ENCODE measurements around the gene CNTFR.

DNA sequence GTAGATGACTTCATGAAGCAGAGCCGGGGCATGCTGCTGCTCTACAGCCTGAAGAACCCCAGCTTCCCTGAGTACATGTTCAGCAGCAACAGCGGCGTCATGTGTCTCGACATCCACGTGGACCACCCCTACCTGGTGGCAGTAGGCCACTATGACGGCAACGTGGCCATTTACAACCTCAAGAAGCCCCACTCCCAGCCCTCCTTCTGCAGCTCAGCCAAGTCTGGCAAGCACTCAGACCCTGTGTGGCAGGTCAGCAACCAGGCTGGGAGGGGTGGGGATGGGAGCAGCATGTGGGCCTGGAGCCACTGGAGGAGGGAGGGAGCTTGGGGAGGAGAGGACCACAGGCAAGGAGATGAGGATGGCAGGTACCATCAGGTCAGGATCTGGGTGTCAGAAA is 82.9 kb downstream of the CNTFR start:
- TF ChIP-seq, protein P1, sequence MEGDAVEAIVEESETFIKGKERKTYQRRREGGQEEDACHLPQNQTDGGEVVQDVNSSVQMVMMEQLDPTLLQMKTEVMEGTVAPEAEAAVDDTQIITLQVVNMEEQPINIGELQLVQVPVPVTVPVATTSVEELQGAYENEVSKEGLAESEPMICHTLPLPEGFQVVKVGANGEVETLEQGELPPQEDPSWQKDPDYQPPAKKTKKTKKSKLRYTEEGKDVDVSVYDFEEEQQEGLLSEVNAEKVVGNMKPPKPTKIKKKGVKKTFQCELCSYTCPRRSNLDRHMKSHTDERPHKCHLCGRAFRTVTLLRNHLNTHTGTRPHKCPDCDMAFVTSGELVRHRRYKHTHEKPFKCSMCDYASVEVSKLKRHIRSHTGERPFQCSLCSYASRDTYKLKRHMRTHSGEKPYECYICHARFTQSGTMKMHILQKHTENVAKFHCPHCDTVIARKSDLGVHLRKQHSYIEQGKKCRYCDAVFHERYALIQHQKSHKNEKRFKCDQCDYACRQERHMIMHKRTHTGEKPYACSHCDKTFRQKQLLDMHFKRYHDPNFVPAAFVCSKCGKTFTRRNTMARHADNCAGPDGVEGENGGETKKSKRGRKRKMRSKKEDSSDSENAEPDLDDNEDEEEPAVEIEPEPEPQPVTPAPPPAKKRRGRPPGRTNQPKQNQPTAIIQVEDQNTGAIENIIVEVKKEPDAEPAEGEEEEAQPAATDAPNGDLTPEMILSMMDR (IDR thresholded peaks at IDR 0.05) = no peak
- no peak for TF ChIP-seq EZH2 (IDR thresholded peaks at IDR 0.05; ENCODE audit: borderline replicate concordance, insufficient read depth, low read depth, low read length, poor library complexity, severe bottlenecking)

All from B cell (primary cell).